DND-41 (cell line): Measurements from ENCODE around the gene WASHC2C.
"Not testable (repeated sequence)": the region's sequence is repeated elsewhere in the genome, so short reads cannot be mapped to it uniquely, and the experiment has no call there.

Experiments used
- EZH2 ChIP-seq: IDR thresholded peaks from 3 replicates; pipeline ENCODE4 v1.6.1; 2012; ENCODE audit warnings: borderline replicate concordance, low read depth, mild to moderate bottlenecking, moderate library complexity, low read length, inconsistent platforms; ENCODE audit not compliant: severe bottlenecking
- TF ChIP-seq, protein P1 (sequence below): IDR thresholded peaks from 2 replicates; pipeline ENCODE4 v1.5.1; 2012; ENCODE audit warnings: borderline replicate concordance, low read length, moderate library complexity, mild to moderate bottlenecking; ENCODE audit not compliant: poor library complexity, severe bottlenecking; ENCODE audit errors: extremely low read depth

DNA sequence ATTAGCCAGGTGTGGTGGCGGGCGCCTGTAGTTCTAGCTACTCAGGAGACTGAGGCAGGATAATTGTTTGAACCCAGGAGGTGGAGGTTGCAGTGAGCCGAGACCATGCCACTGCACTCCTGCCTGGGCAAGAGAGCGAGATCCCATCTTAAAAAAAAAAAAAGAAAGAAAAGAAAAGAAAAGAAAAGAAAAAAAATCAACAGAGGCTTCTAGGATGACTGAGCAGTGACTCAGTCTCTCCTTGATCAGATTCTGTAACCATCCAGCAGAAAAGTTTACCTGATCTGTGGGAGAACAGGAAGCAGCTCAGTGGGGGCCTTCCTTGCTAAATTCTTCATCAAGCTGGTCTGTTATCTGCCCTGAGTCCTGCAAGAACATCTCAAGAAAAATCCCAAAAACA lies 87.1 kb downstream of the WASHC2C start:
- TF ChIP-seq, protein P1, sequence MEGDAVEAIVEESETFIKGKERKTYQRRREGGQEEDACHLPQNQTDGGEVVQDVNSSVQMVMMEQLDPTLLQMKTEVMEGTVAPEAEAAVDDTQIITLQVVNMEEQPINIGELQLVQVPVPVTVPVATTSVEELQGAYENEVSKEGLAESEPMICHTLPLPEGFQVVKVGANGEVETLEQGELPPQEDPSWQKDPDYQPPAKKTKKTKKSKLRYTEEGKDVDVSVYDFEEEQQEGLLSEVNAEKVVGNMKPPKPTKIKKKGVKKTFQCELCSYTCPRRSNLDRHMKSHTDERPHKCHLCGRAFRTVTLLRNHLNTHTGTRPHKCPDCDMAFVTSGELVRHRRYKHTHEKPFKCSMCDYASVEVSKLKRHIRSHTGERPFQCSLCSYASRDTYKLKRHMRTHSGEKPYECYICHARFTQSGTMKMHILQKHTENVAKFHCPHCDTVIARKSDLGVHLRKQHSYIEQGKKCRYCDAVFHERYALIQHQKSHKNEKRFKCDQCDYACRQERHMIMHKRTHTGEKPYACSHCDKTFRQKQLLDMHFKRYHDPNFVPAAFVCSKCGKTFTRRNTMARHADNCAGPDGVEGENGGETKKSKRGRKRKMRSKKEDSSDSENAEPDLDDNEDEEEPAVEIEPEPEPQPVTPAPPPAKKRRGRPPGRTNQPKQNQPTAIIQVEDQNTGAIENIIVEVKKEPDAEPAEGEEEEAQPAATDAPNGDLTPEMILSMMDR = not testable (repeated sequence)
- not testable (repeated sequence) for TF ChIP-seq EZH2
